SIG-M5 treated with dmso at 0.1 percent for 504 hours (cell line): ENCODE data around the gene STRADB.
"Not testable (repeated sequence)": the region's sequence is repeated elsewhere in the genome, so short reads cannot be mapped to it uniquely, and the experiment has no call there.

Experiments used
- DNase-seq: peaks from one replicate; lab custom pipeline; 2025; ENCODE audit not compliant: unreplicated experiment; lab: John Stamatoyannopoulos, UW

STRADB gene

GRCh38 chr2:201466050-201466675, 14.6 kb downstream of the STRADB start:
- no peak for DNase-seq

GRCh38 chr2:201467666-201468065, 16.1 kb downstream of the STRADB start:
- DNase-seq, result no peak

GRCh38 chr2:201470821-201471731, 19.5 kb downstream of the STRADB start:
- DNase-seq, result no peak

GRCh38 chr2:201471732-201472393, 20.3 kb downstream of the STRADB start:
- no peak for DNase-seq

- DNase-seq, result no peak
These were observed 20.9 kb downstream of the STRADB start for GRCh38 chr2:201472411-201472810.

- no peak for DNase-seq
These were observed 31.0 kb downstream of the STRADB start for GRCh38 chr2:201482543-201482942.

GRCh38 chr2:201483342-201483741, 31.8 kb downstream of the STRADB start:
- DNase-seq, result no peak

- DNase-seq, result not testable (repeated sequence)
These were observed 32.2 kb downstream of the STRADB start for GRCh38 chr2:201483758-201484157.

- DNase-seq, result no peak
These were observed 33.3 kb downstream of the STRADB start for GRCh38 chr2:201484805-201485204.

- DNase-seq, result no peak
These were observed 38.8 kb downstream of the STRADB start for GRCh38 chr2:201490291-201490690.

GRCh38 chr2:201496785-201497184, 45.2 kb downstream of the STRADB start:
- DNase-seq, result no peak

- no peak for DNase-seq
These were observed 49.0 kb downstream of the STRADB start for GRCh38 chr2:201500534-201500933.

- DNase-seq, result no peak
These were observed 51.2 kb downstream of the STRADB start for GRCh38 chr2:201502713-201503112.

- DNase-seq, result no peak
These were observed 56.2 kb downstream of the STRADB start for GRCh38 chr2:201507725-201508124.

- DNase-seq, result no peak
These were observed 61.7 kb downstream of the STRADB start for GRCh38 chr2:201513271-201513670.

- DNase-seq, result no peak
These were observed 64.2 kb downstream of the STRADB start for GRCh38 chr2:201515573-201516246.

- no peak for DNase-seq
These were observed 65.6 kb downstream of the STRADB start for GRCh38 chr2:201517094-201517493.

- no peak for DNase-seq
These were observed 68.7 kb downstream of the STRADB start for GRCh38 chr2:201520201-201520600.

GRCh38 chr2:201522965-201523364, 71.4 kb downstream of the STRADB start:
- no peak for DNase-seq

GRCh38 chr2:201523506-201523905, 72.0 kb downstream of the STRADB start:
- no peak for DNase-seq
